HG03280 (cell line): ENCODE data around the gene SCAMP2.
A peak's percentile ranks its signal among the peaks of the same experiment; 100 is the strongest.

Experiments
- ATAC-seq: cut with Tn5 transposase; IDR thresholded peaks from one replicate; pipeline ENCODE4 v1.9.1; 2021; ENCODE audit warnings: mild to moderate bottlenecking, moderate library complexity; ENCODE audit not compliant: unreplicated experiment

SCAMP2 gene

DNA sequence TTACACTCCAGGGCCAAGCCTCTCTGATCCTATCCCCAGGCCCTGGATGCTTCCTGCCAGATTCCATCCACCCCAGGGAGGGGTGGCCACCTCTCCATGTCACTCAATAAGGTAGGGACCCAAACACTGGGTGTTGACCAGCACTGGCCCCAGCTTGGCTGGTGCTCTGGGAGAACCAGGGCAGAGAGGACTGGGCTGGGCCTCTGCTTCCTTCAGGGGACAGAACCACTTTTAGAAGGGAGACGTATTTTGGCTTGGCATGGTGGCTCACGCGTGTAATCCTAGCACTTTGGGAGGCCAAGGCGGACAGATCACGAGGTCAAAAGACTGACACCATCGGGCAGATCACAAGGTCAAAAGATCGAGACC, 51.4 kb downstream of the SCAMP2 start:
- ATAC-seq: no peak

DNA sequence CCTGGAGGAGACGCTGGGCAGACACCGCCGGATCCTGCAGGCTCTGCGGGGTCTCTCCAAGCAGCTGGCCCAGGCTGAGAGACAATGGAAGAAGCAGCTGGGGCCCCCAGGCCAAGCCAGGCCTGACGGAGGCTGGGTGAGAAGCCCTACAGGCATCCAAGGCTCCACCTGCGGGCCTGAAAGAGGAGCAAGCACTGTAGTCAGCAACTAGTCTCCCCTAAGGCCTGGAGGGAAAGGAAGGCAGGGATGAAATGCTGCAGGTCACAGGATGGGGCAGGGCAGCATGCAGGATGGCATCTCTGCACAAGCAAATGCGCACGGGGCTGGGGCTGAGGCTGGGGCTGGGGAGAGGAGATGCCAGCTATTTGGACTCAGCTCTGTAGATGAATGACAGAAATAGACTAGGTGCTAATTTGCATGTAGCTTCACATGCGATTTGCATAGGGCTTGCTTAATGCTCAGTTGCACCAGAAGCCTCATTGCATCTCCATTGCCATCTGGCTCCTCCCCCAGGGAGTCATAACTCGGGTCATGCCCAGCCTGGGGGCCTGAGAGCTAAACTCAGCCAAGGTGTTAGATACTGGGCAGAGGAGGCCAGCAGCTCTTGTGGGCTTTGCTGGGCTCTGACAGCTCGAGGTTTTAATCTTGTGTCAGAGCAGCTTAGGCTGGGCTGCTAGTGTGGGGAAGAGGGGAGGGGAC, 51.9 kb downstream of the SCAMP2 start:
- no peak for ATAC-seq

DNA sequence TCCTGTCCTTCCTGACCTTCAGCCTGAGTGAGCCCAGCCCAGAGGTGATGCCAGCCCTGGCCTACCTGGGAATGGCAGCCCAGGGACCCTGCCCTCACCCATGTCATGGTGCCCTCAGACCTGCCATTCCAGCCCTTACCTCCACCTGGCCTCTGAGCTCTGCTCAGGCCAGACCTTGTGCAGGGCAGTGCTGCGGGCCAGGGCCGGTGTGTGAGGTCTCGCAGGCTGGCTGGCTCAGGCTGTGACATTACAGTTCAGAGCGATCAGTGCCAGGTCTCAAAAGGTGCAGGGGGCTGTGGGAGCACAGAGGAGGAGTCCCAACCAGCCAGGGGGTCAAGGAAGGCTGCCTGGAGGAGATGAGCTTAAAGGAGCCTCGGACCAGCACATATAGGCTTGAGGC, 53.1 kb downstream of the SCAMP2 start:
- ATAC-seq: no peak

DNA sequence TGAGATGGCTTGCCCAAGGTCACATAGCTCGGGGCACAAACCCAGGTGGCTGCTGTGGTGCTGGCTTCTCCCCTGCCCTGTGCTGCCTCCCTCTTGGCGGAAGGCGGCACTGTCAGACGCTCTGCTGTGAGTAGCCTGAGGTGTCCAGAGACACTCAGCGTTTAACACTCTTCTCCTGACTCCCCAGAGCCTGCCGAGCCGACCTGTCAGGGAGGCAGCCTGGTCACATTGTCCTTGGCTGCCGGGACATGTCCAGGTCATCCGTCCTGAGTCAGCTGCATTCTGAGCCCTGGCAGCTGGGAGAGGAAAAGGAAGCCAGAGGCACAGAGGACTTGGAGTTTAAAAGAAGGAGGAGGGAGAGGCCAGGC, 55.8 kb downstream of the SCAMP2 start:
- ATAC-seq: no peak

DNA sequence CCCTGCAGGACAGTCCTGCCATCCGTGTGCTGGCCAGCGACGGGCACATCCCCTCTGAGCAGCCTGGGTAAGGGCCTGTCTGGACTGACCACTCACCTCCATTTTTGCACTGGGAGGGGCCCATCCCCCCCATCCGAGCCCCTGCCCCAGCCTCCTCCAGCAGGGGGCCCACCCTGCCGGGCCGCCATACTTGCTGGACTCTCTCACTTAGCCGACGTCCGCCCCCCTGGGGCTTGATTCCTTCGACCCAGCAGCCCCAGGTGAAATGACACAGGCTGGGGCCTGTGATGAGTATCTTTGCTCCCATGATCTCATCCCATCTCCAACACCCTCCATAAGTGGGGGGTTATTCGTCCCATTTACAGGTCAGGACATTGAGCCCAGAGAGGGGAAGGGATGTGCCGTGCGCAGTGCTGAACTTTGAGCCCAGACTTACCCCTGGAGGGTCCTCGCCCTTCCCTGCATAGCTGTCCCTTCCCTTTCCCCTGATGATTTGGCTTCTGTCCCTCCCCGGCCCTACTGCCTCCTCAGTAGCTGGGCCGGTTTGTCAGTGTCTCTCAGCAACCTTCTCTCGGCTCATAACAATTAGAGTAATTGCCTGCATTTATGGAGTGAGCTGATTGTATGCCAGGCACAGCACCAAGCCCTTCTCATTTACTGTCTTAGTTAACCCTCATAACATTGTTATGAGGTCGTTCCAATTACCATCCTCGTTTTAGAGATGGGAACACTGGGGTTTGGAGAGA, 56.4 kb downstream of the SCAMP2 start:
- no peak for ATAC-seq

DNA sequence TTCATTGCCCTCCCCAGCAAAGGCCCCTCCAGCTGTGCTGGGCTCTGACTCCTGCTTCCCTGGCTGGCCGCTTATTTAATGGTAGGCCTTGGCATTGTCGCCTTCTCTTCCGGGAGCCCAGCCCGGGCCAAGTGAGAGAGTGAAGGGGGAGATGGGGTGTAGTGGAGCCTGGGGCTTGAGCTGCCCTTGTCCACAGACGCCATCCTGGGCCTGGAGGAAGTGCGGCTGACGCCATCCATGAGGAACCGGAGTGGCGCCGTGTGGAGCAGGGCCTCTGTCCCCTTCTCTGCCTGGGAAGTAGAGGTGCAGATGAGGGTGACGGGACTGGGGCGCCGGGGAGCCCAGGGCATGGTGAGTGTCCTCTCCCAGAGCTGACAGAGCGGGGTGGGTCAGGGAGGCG, 57.2 kb downstream of the SCAMP2 start:
- ATAC-seq: no peak

DNA sequence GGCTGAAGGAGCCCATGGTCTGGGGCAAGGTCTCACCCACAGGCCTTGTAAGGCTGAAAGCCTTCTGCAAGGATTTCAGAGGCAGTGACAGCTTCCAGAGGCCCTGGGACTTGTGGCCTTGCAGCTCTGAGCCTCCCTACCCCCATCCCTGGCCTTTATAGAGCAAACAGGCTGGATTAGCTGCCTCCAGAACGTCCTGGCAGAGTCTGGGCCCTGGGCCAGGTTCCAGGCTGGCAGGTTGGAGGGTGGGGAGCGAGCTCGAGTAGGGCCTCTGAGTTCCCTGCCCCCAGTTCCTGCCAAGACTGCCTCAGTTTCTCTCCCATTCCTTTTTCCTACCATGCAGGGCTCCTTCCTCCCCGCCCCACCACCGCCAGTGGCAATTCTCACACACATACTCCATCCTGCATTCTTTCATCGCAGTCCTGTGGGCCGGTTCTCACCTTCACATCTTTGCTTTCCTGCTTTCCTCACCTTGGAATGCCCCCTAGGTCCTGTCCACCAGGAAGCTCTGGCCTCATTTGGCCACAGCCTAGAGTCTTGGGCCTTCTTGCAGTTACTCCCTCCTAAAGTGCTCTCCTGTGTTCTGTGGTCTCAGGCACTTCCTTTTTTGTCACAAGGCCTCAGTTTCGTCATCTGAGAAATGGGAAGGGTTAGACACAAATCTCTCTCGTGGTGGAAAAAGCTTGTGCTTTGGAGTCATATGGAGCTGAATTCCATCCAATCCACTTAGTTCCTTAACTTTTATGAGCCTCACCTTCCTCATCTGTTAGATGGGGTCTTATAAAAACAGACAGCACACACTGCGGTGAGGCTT, 57.8 kb downstream of the SCAMP2 start:
- no peak for ATAC-seq

DNA sequence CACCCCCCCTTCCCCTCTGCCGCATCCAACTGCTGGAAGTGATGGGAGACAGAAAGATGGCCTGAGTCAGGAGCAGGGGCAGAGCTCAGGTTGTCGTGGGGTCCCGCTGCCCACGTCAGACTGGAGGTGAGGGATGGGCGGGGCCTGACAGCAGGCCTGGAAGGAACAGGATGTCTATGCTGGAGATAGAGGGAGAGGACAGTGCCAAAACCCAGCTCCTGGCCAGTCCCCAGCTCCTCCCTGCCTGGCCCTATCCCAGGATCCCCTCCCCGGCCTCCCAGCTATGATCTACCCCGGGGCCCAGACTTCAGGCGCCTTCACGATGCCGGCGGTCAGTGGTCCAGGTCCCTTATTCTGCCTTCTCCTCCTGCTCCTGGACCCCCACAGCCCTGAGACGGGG, 60.6 kb downstream of the SCAMP2 start, which contains the start of gene LMAN1L:
Gene LMAN1L (plus strand): TSS at position 303 of the 400 bp plus-strand sequence. CDS start 20 bp downstream, at position 323.
- ATAC-seq: no peak

DNA sequence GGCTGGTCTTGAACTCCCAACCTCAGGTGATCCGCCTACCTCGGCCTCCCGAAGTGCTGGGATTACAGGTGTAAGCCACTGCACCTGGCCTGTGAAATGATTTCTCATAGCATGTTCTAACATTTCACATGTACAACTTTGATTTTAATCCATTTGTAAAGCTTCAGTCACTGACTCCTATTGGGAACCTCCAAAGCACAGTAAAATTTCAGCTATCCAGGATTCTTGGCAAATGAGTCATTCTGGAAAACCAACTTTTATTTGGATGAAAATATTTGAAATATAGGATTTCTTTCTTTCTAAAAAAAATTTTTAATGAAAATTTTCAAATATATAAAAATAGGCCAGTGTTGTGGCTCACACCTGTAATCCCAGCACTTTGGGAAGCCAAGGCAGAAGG, 63.2 kb downstream of the SCAMP2 start:
- ATAC-seq: no peak

DNA sequence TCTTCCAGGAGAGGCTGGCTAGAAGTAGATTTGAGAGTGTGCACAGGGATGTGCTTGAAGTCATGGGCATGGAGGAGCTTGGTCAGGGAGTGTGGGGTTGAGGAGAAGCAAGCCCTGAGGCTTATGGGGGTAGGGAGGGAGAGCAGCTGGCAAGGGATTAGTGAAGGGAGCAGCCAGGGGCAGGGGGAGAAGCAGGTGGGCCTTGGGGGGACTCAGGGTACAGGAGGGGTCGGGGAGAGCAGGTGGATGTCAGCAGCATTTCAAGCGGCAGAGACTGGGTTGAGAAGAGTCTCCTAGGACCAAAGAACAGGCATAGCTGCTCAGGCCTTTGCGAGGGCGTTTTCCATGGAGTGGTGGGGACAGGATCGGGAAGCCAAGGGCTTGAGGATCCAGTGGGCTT, 63.9 kb downstream of the SCAMP2 start:
- no peak for ATAC-seq

DNA sequence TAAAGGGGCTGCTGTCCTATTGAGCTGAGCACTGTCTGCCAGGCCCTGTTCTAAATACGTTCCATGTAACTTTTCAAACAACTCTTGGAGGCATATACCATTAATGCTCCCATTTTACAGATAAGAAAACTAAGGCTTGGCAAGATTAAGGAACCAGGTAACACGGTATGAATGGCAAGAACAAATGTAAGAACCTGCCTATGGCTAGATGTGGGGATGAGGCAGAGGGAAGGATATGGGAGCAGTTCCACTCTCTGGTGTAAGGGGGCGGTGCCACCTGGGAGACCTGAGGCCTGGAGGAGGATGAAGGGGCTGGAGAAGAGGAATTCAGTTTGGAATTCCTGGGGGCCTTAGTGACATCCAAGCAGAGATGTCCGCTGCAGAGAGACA, 64.3 kb downstream of the SCAMP2 start:
- ATAC-seq: no peak

DNA sequence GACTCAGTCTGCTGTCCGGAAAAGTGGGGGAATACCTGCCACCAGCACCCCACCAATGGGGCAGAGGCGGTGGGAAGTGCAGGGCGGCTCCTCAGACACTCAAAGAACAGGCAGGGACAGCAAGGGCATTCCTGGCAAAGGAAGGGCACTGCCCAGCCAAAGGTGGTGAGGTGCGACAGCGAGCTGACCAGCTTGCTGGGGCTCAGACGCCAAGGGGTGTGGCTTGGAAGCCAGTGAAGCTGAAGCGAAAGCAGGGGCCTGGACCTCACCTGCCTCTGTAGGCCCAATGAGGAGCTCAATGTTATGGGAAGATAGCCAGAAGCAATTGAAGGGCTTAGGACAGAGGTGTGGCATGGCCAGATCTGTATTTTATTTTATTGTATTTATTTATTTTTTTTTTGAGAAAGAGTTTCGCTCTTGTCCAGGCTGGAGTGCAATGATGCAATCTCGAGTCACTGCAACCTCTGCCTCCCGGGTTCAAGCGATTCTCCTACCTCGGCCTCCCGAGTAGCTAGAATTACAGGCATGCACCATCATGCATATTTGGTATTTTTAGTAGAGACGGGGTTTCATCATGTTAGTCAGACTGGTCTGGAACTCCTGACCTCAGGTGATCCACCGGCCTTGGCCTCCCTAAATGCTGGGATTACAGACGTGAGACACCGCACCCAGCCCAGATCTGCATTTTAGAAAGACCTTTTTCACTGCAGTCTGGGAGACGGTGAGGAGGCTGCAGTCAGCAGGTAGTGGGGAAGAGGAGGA, 64.9 kb downstream of the SCAMP2 start:
- no peak for ATAC-seq

DNA sequence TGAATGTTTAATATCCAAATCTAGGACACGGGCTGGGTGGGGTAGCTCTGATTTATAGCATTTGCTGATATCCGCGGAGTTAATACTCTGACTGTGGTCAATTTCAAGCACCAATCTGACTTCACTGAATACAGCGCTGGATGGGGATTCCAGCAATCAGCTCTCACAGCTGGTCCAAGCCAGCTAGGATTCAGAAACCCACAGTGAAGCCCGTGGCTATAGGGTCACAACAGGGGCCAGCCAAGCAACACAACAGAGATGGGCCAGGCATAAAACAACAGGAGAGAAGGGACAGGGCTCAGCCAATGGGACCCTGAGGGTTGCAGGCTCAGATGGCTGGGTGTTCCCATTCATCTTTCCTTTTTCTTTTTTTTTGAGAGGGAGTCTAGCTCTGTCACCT, 65.9 kb downstream of the SCAMP2 start:
- ATAC-seq: no peak

DNA sequence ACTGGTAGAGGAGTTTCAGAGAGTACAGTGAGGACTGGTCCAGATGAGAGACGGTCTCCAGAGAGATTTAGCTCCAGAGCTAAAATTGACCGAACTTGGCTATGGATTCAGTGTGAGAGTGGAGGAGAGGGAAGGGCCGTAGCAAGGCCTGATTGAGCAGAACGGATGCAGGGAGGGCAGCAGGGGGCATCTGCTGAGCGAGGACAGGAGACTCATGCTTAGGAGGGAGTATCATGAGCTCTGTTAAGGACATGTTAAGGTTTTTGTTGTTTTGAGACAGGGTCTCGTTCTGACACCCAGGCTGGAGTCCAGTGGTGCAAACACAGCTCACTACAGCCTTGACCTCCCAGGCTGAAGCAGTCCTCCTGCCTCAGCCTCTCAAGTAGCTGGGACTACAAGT, 68.2 kb downstream of the SCAMP2 start:
- no peak for ATAC-seq

DNA sequence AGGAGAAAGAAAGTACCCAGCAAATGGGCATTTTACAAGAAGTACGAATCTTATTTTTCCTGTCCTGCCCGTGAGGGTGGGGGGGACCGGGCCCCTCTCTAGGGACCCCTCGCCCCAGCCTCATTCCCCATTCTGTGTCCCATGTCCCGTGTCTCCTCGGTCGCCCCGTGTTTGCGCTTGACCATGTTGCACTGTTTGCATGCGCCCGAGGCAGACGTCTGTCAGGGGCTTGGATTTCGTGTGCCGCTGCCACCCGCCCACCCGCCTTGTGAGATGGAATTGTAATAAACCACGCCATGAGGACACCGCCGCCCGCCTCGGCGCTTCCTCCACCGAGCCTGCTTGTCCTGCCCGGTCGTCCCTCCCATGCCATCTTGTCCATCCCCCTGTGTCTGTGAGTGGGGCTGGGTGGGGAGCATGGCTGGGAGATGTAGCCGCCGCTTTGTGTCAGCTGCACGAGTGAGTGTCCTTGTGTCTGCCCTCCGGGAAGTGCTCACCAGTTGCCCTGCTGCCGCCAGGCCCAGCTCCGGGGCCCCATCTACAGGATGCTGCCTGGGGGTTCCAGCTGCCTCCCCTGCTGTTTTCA, 70.2 kb downstream of the SCAMP2 start:
- ATAC-seq: no peak

DNA sequence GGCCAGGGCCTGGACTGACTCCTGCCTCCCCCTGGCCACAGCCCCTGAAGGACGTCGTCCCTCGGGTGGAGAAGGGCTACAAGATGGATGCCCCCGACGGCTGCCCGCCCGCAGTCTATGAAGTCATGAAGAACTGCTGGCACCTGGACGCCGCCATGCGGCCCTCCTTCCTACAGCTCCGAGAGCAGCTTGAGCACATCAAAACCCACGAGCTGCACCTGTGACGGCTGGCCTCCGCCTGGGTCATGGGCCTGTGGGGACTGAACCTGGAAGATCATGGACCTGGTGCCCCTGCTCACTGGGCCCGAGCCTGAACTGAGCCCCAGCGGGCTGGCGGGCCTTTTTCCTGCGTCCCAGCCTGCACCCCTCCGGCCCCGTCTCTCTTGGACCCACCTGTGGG, 70.9 kb downstream of the SCAMP2 start:
- no peak for ATAC-seq

DNA sequence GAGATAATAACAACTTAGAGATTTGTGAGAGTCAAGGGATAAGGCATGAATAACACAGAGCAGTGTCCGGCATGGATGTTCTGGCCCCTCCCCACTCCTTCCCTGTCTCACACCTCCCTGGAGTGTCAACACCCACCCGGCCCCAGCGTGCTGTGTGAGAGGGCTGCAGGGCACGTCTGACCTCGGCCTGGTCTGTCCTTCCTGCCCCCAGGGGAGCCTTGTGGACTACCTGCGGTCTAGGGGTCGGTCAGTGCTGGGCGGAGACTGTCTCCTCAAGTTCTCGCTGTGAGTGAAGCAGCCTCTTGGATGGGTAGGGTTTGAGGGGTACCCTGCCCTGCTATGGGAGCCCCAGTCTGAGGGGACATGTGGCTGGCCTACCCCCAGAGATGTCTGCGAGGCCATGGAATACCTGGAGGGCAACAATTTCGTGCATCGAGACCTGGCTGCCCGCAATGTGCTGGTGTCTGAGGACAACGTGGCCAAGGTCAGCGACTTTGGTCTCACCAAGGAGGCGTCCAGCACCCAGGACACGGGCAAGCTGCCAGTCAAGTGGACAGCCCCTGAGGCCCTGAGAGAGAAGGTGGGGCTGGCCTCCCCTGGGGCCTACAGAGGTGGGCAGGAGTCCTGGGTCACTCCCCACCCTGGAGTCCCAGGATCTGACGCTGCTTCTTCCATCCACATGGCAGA, 71.7 kb downstream of the SCAMP2 start:
- ATAC-seq: no peak

DNA sequence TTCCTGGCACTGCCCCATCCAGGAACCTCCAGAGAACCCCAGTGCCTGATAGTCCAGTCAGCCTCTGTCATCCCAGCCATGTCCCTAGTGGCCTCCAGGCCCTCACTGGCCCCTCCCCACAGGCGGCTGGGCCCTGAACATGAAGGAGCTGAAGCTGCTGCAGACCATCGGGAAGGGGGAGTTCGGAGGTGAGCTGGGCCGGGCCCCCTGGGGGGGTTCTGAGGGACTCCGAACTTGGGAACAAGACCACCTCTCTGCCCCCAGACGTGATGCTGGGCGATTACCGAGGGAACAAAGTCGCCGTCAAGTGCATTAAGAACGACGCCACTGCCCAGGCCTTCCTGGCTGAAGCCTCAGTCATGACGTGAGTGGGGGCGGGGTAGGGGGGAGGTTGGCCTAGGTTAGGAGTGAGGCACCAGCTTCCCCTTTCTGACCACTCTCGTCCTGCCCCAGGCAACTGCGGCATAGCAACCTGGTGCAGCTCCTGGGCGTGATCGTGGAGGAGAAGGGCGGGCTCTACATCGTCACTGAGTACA, 72.5 kb downstream of the SCAMP2 start:
- no peak for ATAC-seq

DNA sequence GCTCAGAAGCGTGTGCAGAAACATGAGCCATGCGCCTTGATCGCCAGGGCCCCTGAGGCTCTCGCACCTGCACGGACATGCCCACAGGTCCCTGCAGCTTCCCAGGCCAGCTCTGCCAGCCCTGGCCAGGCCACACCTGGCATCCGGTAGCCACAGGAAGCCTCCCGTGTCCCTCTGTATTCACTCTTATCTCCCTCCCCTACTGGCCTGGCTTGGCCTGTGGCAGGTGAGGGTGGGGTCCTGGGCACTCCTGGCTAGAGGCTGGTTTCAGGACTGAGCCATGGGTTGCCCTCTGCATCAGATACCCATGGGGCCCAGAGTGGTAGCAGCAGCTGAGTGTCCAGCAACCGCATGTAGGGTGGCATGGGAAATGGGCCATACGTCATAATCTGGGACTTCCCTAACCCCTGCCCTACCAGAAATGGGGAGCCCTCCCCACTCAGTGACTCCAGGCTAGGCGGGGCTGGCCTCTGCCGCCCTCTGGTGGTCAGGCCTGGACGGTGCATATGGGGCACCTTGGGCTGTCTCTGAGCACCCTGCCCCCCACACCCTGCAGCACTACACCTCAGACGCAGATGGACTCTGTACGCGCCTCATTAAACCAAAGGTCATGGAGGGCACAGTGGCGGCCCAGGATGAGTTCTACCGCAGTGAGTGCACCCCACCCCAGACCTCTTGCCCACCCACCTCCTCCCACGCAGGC, 73.2 kb downstream of the SCAMP2 start:
- ATAC-seq: peak; percentile 68
